Neural progenitor cell (in vitro differentiated cells): ENCODE measurements around the gene EGLN3.

ENCODE experiments used
- CTCF ChIP-seq: fragments of 200-600 bp; sonication (generic); IDR thresholded peaks from 2 replicates; pipeline ENCODE4 v1.5.1; 2017; ENCODE audit warnings: antibody characterized with exemption, mild to moderate bottlenecking
- EZH2 ChIP-seq: fragments of 200-600 bp; sonication (generic); IDR thresholded peaks from 2 replicates; pipeline ENCODE4 v1.6.1; 2017; ENCODE audit warnings: antibody characterized with exemption, mild to moderate bottlenecking, moderate library complexity

- TF ChIP-seq EZH2 (no peak), CTCF (no peak)
Measured at GRCh38 chr14:33906968-33907367, 43.9 kb downstream of the EGLN3 start.
